Left ventricle myocardium superior (tissue), 1 donor: Measurements from ENCODE around the gene TTC9C. TPM values are rescaled to one million over a fixed set of nuclear protein-coding genes. Genes with fewer than 3 reads are reported as not detected.
A peak's percentile ranks its signal among the peaks of the same experiment; 100 is the strongest.
"Not testable (repeated sequence)": the region's sequence is repeated elsewhere in the genome, so short reads cannot be mapped to it uniquely, and the experiment has no call there.

ENCODE experiments used
- ATAC-seq: fragments of 200-7000 bp; cut with Tn5 transposase; one replicate; pipeline ENCODE4 v1.9.1; 2020; ENCODE audit warnings: mild to moderate bottlenecking, moderate library complexity
- DNase-seq: peaks from one replicate; pipeline ENCODE4 v3.0.0-alpha.2; 2020
- intact Hi-C: fragments of 100-400 bp; cut with micrococcal nuclease; formaldehyde crosslinking; loops from one replicate; pipeline ENCODE4 v1.11.0; 2022
- total RNA-seq: library from RNA; stranded (reverse); fragmentation: NEBNext Ultra II Directional; extraction: Animal tissue kit (Norgen Biotek cat#: 25700); gene quantifications from one replicate; pipeline ENCODE4 v1.2.1, GENCODE V29; 2021
- donor health status: DM: no; HTN: yes; CAD: no; lungs with severe emphysema.

The TTC9C gene
- total RNA-seq, 1 donor from 2014 or later = 15.1 TPM

- intact Hi-C loops = no loop called here
- no peak for ATAC-seq
- DNase-seq = no peak
Measured at GRCh38 chr11:62708392-62708791, 19.9 kb upstream of the TTC9C start.

GRCh38 chr11:62708793-62709192 is 19.5 kb upstream of the TTC9C start:
- ATAC-seq = peak; percentile 1
- intact Hi-C loops = no loop called here
- no peak for DNase-seq

- intact Hi-C loops = no loop called here
- ATAC-seq (peak; percentile 81), DNase-seq (peak; percentile 98)
Measured at GRCh38 chr11:62709247-62710000, 18.9 kb upstream of the TTC9C start.

GRCh38 chr11:62710001-62710345 is 18.3 kb upstream of the TTC9C start:
- DNase-seq = no peak
- no peak for ATAC-seq
- intact Hi-C loops = no loop called here

- ATAC-seq = no peak
- intact Hi-C loops = no loop called here
- DNase-seq = no peak
Measured at GRCh38 chr11:62712276-62712812, 15.9 kb upstream of the TTC9C start.

- DNase-seq (no peak), ATAC-seq (no peak)
- intact Hi-C loops = no loop called here
Measured at GRCh38 chr11:62712861-62713260, 15.4 kb upstream of the TTC9C start.

- intact Hi-C loops = no loop called here
- no peak for DNase-seq
- ATAC-seq = peak; percentile 13
Measured at GRCh38 chr11:62713343-62713742, 14.9 kb upstream of the TTC9C start.

- ATAC-seq (no peak), DNase-seq (no peak)
- intact Hi-C loops = no loop called here
Measured at GRCh38 chr11:62715150-62716130, 12.8 kb upstream of the TTC9C start.

- ATAC-seq (no peak), DNase-seq (no peak)
- intact Hi-C loops = no loop called here
Measured at GRCh38 chr11:62716206-62716605, 12.1 kb upstream of the TTC9C start.

- ATAC-seq (no peak), DNase-seq (no peak)
- intact Hi-C loops = no loop called here
Measured at GRCh38 chr11:62716816-62717215, 11.5 kb upstream of the TTC9C start.

GRCh38 chr11:62719302-62719978 is 8.8 kb upstream of the TTC9C start:
- intact Hi-C loops = no loop called here
- ATAC-seq (no peak), DNase-seq (no peak)

- no peak for ATAC-seq
- intact Hi-C loops = no loop called here
- no peak for DNase-seq
Measured at GRCh38 chr11:62721994-62722393, 6.3 kb upstream of the TTC9C start.

GRCh38 chr11:62724171-62724570 is 4.1 kb upstream of the TTC9C start:
- ATAC-seq (no peak), DNase-seq (no peak)
- intact Hi-C loops = no loop called here

GRCh38 chr11:62725646-62726045 is 2.6 kb upstream of the TTC9C start:
- DNase-seq (no peak), ATAC-seq (no peak)
- intact Hi-C loops = no loop called here

- intact Hi-C loops = no loop called here
- ATAC-seq (no peak), DNase-seq (no peak)
Measured at GRCh38 chr11:62726156-62726914, 2.0 kb upstream of the TTC9C start.

GRCh38 chr11:62726915-62727164 is 1.4 kb upstream of the TTC9C start:
- intact Hi-C loops = no loop called here
- DNase-seq = no peak
- ATAC-seq = peak; percentile 3

GRCh38 chr11:62727165-62727871 is 968 bp upstream of the TTC9C start, which contains the start of gene HNRNPUL2:
Gene HNRNPUL2, minus strand, starts transcription at chr11:62727457. Its CDS starts 301 bp downstream, at chr11:62727156.
- peak; percentile 99 for DNase-seq
- ATAC-seq = peak; percentile 93
- intact Hi-C loops = no loop called here

GRCh38 chr11:62727872-62728170 is 465 bp upstream of the TTC9C start:
- peak; percentile 84 for DNase-seq
- intact Hi-C loops = no loop called here
- ATAC-seq = peak; percentile 80

GRCh38 chr11:62730076-62730475 is 1.8 kb downstream of the TTC9C start:
- intact Hi-C loops, ATAC-seq: not testable (repeated sequence)

More at GRCh38 chr11:62730076-62730475, 1.8 kb downstream of the TTC9C start:
- DNase-seq = not testable (repeated sequence)
